Measurements from ENCODE around the gene CUX1. TPM values are rescaled to one million over a fixed set of nuclear protein-coding genes. Genes with fewer than 3 reads are reported as not detected.

Gene CUX1
- total RNA-seq, 2 experiments from 2014 or later = 35.6 to 38.0 TPM

DNA sequence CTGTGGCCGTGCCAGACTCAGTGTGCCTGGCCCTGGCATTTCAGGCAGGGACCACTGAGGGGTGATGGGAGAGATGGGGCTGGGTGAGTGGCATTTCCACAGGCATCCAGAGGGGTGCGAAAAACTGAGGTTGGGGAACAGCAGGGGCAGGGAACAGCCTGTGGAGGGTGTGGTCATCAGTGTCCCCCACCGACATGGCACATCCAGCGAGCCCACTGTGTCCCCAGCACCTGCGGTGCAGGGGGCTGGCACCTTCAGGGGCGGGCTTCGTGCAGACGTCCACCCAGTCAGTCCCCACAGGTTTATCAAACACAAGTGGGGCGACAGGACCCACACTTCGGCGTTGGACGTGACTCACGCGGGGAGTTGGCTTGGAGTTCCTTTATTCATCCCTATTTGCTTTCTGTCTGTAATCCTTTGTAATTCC is 14.8 kb downstream of the CUX1 start:
- Histone ChIP-seq H3K36me3 (ENCODE audit: insufficient read depth, low read length) (peaks cover 2% of the 10 kb centered on the region), H3K4me1 (ENCODE audit: insufficient read depth, low read length) (no peaks in the 10 kb centered on the region), H3K27ac (ENCODE audit: low read depth in 1 of 2, low read length in 2 of 2) (no peak overlapping the region), H3K4me3 (ENCODE audit: low read length) (no peak overlapping the region), H3K27me3 (ENCODE audit: control insufficient read depth in 1 of 2, insufficient read depth in 2 of 2, low read length in 2 of 2) (no peaks in the 10 kb centered on the region), H3K9me3 (ENCODE audit: control insufficient read depth in 1 of 2, insufficient read depth in 1 of 2, low read length in 2 of 2) (no peaks in the 10 kb centered on the region)
- TF ChIP-seq, protein P1, sequence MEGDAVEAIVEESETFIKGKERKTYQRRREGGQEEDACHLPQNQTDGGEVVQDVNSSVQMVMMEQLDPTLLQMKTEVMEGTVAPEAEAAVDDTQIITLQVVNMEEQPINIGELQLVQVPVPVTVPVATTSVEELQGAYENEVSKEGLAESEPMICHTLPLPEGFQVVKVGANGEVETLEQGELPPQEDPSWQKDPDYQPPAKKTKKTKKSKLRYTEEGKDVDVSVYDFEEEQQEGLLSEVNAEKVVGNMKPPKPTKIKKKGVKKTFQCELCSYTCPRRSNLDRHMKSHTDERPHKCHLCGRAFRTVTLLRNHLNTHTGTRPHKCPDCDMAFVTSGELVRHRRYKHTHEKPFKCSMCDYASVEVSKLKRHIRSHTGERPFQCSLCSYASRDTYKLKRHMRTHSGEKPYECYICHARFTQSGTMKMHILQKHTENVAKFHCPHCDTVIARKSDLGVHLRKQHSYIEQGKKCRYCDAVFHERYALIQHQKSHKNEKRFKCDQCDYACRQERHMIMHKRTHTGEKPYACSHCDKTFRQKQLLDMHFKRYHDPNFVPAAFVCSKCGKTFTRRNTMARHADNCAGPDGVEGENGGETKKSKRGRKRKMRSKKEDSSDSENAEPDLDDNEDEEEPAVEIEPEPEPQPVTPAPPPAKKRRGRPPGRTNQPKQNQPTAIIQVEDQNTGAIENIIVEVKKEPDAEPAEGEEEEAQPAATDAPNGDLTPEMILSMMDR (IDR thresholded peaks at IDR 0.05) = no peak
- Mint-ChIP-seq H3K4me1 (ENCODE audit: low read depth) (peaks cover 16% of the 10 kb centered on the region), H3K27ac (no peak overlapping the region), H3K36me3 (ENCODE audit: low read depth) (peaks cover 5% of the 10 kb centered on the region), H3K27me3 (no peaks in the 10 kb centered on the region), H3K9me3 (no peaks in the 10 kb centered on the region), H3K4me3 (no peak overlapping the region)
- ATAC-seq (ENCODE audit: poor library complexity) = no peak
- ChIA-PET CTCF (no interaction called here), POLR2A (no interaction called here)
- no peak for DNase-seq
- intact Hi-C loops (cut with DNase I, micrococcal nuclease) = no loop called here

DNA sequence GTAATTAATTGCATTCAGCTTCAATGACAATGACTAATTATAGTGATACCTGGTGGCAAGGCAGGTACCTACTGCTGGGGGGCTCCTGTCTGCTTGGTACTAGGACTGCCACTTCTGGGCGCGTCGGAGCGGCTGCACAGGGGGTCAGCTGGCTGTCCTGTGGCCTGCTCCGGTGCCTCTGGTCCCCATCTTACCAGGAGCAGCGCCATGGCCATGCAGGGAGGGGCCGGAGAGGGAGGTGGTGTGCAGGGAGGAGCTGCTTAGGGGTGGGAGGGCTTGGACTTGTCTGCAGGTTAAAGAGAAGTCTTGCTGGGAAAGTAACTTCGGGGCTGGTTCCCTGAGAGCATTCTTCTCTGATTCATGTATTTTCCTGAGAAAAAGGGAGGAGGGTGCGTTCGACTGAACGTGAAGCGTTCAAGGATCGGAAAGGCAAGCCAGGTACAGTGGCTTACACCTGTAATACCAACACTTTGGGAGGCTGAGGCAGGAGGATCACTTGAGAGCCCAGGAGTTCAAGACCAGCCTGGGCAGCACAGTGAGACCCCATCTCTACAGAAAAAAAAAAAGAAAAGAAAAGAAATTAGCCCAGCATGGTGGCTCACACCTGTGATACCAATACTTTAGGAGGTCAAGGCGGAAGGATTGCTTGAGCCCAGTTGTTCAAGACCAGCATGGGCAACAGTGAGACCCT is 15.4 kb downstream of the CUX1 start:
- H3K36me3 ChIP-seq (ENCODE audit: insufficient read depth, low read length) = peaks cover 2% of the 10 kb centered on the region
- Mint-ChIP-seq H3K9me3 (no peaks in the 10 kb centered on the region), H3K27ac (no peak overlapping the region), H3K36me3 (ENCODE audit: low read depth) (peaks cover 5% of the 10 kb centered on the region), H3K4me3 (no peak overlapping the region), H3K4me1 (ENCODE audit: low read depth) (peaks cover 15% of the 10 kb centered on the region), H3K27me3 (no peaks in the 10 kb centered on the region)
- intact Hi-C loops (cut with DNase I, micrococcal nuclease) = no loop called here
- H3K27ac ChIP-seq (ENCODE audit: low read depth in 1 of 2, low read length in 2 of 2) = no peak overlapping the region
- no peaks in the 10 kb centered on the region for H3K4me1 ChIP-seq (ENCODE audit: insufficient read depth, low read length)
- H3K4me3 ChIP-seq (ENCODE audit: low read length) = no peak overlapping the region
- TF ChIP-seq, protein P1 (IDR thresholded peaks at IDR 0.05) = no peak
- ChIA-PET CTCF (interaction anchor here (0.7 to 0.8 kb wide), 2 partner anchors 11 to 31 kb away, joined by 3 to 4 read pairs; no protein-coding TSS in a partner anchor), POLR2A (no interaction called here)
- no peak for ATAC-seq (ENCODE audit: poor library complexity)
- DNase-seq = no peak
- no peaks in the 10 kb centered on the region for H3K9me3 ChIP-seq (ENCODE audit: control insufficient read depth in 1 of 2, insufficient read depth in 1 of 2, low read length in 2 of 2)
- H3K27me3 ChIP-seq (ENCODE audit: control insufficient read depth in 1 of 2, insufficient read depth in 2 of 2, low read length in 2 of 2) = no peaks in the 10 kb centered on the region

DNA sequence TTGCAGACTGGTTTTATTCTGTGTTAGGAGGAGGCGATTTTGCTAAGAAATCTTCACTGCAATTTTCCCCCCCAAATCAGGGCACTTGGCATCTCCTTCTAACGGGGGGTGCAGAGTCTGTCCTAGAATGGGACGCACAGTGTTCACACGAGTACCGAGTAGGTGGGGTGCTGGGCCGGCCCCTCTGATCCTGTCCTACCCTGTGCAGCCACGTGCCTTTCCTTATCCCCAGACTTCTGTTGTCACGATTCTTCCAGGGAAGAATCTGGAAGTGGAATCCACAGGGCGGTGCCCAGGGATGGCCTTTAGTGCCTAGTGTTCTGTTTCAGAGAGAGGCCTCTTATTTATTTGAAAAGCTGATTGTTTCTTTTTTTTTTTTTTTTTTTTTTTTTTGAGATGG is 16.4 kb downstream of the CUX1 start:
- Histone ChIP-seq H3K36me3 (ENCODE audit: insufficient read depth, low read length) (peaks cover 2% of the 10 kb centered on the region), H3K4me1 (ENCODE audit: insufficient read depth, low read length) (no peaks in the 10 kb centered on the region), H3K27ac (ENCODE audit: low read depth in 1 of 2, low read length in 2 of 2) (no peak overlapping the region), H3K9me3 (ENCODE audit: control insufficient read depth in 1 of 2, insufficient read depth in 1 of 2, low read length in 2 of 2) (no peaks in the 10 kb centered on the region), H3K4me3 (ENCODE audit: low read length) (no peak overlapping the region), H3K27me3 (ENCODE audit: control insufficient read depth in 1 of 2, insufficient read depth in 2 of 2, low read length in 2 of 2) (no peaks in the 10 kb centered on the region)
- Mint-ChIP-seq H3K36me3 (ENCODE audit: low read depth) (peaks cover 5% of the 10 kb centered on the region), H3K4me3 (no peak overlapping the region), H3K27me3 (no peaks in the 10 kb centered on the region), H3K4me1 (ENCODE audit: low read depth) (peaks cover 14% of the 10 kb centered on the region), H3K9me3 (no peaks in the 10 kb centered on the region), H3K27ac (no peak overlapping the region)
- CTCF ChIA-PET = interaction anchor here (0.8 kb wide), 1 partner anchor 12 kb away, joined by 4 read pairs; no protein-coding TSS in a partner anchor
- DNase-seq (no peak), ATAC-seq (ENCODE audit: poor library complexity) (no peak)
- POLR2A ChIA-PET = no interaction called here
- TF ChIP-seq, protein P1 (IDR thresholded peaks at IDR 0.05) = no peak
- intact Hi-C loops (cut with DNase I, micrococcal nuclease) = no loop called here
